ENCODE data around the gene TUBA3D.

DNA sequence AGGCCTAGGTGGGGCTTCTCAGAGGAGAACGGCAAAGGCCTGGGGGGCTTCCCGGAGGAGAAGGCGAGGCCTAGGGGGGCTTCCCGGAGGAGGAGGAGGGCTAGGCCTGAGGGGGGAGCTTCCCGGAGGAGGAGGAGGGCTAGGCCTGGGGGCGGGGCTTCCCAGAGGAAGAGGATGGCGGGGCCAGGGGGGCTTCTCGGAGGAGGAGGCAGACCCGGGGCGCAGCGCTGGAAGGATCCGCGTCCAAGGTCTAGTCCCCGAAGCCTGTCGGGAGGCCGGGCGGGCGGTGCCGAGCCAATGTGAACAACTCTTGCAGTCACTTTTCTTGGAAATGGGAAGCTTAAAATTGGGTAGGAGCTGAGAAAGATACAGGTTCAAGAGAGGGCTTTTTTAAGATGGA lies 30.0 kb upstream of the TUBA3D start:
- TF ChIP-seq, protein P1, sequence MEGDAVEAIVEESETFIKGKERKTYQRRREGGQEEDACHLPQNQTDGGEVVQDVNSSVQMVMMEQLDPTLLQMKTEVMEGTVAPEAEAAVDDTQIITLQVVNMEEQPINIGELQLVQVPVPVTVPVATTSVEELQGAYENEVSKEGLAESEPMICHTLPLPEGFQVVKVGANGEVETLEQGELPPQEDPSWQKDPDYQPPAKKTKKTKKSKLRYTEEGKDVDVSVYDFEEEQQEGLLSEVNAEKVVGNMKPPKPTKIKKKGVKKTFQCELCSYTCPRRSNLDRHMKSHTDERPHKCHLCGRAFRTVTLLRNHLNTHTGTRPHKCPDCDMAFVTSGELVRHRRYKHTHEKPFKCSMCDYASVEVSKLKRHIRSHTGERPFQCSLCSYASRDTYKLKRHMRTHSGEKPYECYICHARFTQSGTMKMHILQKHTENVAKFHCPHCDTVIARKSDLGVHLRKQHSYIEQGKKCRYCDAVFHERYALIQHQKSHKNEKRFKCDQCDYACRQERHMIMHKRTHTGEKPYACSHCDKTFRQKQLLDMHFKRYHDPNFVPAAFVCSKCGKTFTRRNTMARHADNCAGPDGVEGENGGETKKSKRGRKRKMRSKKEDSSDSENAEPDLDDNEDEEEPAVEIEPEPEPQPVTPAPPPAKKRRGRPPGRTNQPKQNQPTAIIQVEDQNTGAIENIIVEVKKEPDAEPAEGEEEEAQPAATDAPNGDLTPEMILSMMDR (IDR thresholded peaks at IDR 0.05; ENCODE audit: low read length): no peak
- TF ChIP-seq EZH2phosphoT487 (IDR thresholded peaks at IDR 0.05; ENCODE audit: low read length) (no peak), EZH2 (optimal IDR thresholded peaks at IDR 0.05; ENCODE audit: low read depth, low read length) (no peak)

Measured in MM.1S (cell line).